GM10248 (cell line): ENCODE results near the gene THBD.

ENCODE experiments used
- CTCF ChIA-PET: fragments of 300-600 bp; sonication (Branson Sonifier 250); formaldehyde crosslinking; extraction: SDS; loops from one replicate; lab custom pipeline; 2021; ENCODE audit warnings: antibody characterized with exemption; lab: Yijun Ruan, JAX
- POLR2A ChIA-PET: fragments of 350-650 bp; sonication (Branson Sonifier 250); formaldehyde crosslinking; extraction: SDS; loops from one replicate; lab custom pipeline; 2020; ENCODE audit warnings: antibody characterized with exemption; lab: Yijun Ruan, JAX
- DNase-seq: peaks from one replicate; pipeline ENCODE4 v3.0.0; 2012; ENCODE audit errors: extremely low spot score
- TF ChIP-seq, protein P1 (sequence below): IDR thresholded peaks from 2 replicates; pipeline ENCODE4 v1.5.1; 2012; ENCODE audit warnings: mild to moderate bottlenecking, low read depth; ENCODE audit errors: extremely low read depth, missing control alignments, control extremely low read depth

The THBD gene

GRCh38 chr20:23060629-23061028 is 11.2 kb upstream of the THBD start:
- POLR2A ChIA-PET = no interaction called here
- CTCF ChIA-PET = interaction anchor here (1.5 to 3.7 kb wide), 5 partner anchors 11 to 185 kb away, joined by 3 to 23 read pairs (median 4); partner anchors contain the start of gene THBD
- DNase-seq = no peak
- TF ChIP-seq, protein P1, sequence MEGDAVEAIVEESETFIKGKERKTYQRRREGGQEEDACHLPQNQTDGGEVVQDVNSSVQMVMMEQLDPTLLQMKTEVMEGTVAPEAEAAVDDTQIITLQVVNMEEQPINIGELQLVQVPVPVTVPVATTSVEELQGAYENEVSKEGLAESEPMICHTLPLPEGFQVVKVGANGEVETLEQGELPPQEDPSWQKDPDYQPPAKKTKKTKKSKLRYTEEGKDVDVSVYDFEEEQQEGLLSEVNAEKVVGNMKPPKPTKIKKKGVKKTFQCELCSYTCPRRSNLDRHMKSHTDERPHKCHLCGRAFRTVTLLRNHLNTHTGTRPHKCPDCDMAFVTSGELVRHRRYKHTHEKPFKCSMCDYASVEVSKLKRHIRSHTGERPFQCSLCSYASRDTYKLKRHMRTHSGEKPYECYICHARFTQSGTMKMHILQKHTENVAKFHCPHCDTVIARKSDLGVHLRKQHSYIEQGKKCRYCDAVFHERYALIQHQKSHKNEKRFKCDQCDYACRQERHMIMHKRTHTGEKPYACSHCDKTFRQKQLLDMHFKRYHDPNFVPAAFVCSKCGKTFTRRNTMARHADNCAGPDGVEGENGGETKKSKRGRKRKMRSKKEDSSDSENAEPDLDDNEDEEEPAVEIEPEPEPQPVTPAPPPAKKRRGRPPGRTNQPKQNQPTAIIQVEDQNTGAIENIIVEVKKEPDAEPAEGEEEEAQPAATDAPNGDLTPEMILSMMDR = no peak

GRCh38 chr20:23059846-23060245 is 10.4 kb upstream of the THBD start:
- DNase-seq = no peak
- POLR2A ChIA-PET = interaction anchor here (1.3 kb wide), 1 partner anchor 9 kb away, joined by 3 read pairs; no protein-coding TSS in a partner anchor
- TF ChIP-seq, protein P1 = no peak
- CTCF ChIA-PET = interaction anchor here (1.5 to 3.7 kb wide), 4 partner anchors 10 to 186 kb away, joined by 3 to 23 read pairs (median 4); partner anchors contain the start of gene THBD

DNA sequence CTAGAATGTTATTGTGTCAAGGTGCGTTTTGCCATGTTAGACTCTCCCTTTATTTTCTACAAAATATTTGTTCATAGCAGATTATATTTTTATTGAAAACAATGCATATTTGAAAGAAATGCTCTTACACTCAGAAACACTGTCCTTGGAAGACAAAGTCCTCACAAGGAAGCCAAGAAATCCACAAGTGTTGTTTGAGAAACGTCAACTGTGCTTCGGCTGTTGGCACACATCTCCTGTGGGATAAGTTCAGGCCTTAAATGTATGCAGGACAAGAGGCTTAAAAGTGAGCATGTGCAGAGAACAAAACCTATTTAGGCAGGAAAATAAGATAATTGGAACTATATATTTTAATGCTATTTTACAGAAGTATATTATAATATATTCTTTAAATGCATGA is 9.5 kb upstream of the THBD start:
- TF ChIP-seq, protein P1 = no peak
- no peak for DNase-seq
- ChIA-PET POLR2A (interaction anchor here (1.3 kb wide), 1 partner anchor 8 kb away, joined by 3 read pairs; no protein-coding TSS in a partner anchor), CTCF (interaction anchor here (1.5 to 3.7 kb wide), 2 partner anchors 9 to 177 kb away, joined by 4 to 23 read pairs; partner anchors contain the start of gene THBD)

- ChIA-PET POLR2A (no interaction called here), CTCF (no interaction called here)
- DNase-seq = no peak
- TF ChIP-seq, protein P1 = no peak
These were observed 8.8 kb upstream of the THBD start for GRCh38 chr20:23058240-23058639.

GRCh38 chr20:23052904-23053303 is 3.4 kb upstream of the THBD start:
- no peak for DNase-seq
- ChIA-PET CTCF (interaction anchor here (1.2 to 3.7 kb wide), 7 partner anchors 10 to 192 kb away, joined by 3 to 33 read pairs (median 5); no protein-coding TSS in a partner anchor), POLR2A (no interaction called here)
- TF ChIP-seq, protein P1 = no peak

GRCh38 chr20:23050847-23051627 is 1.6 kb upstream of the THBD start:
- POLR2A ChIA-PET = interaction anchor here (0.9 kb wide), 1 partner anchor 8 kb away, joined by 3 read pairs; no protein-coding TSS in a partner anchor

More at GRCh38 chr20:23050847-23051627, 1.6 kb upstream of the THBD start:
- peak; percentile 47 for DNase-seq
- TF ChIP-seq, protein P1 = peak; percentile 36
- CTCF ChIA-PET = interaction anchor here (0.7 to 4.6 kb wide), 42 partner anchors 8 to 556 kb away, joined by 3 to 33 read pairs (median 4); partner anchors contain the start of gene CD93
